NCI-H2196 treated with DMSO at 0.1 percent for 48 hours (cell line): Measurements from ENCODE around the gene RAB11FIP3.
"Not testable (repeated sequence)": the region's sequence is repeated elsewhere in the genome, so short reads cannot be mapped to it uniquely, and the experiment has no call there.

ENCODE experiments used
- DNase-seq: peaks from one replicate; lab custom pipeline; 2025; ENCODE audit not compliant: unreplicated experiment; lab: John Stamatoyannopoulos, UW

Gene RAB11FIP3

DNA sequence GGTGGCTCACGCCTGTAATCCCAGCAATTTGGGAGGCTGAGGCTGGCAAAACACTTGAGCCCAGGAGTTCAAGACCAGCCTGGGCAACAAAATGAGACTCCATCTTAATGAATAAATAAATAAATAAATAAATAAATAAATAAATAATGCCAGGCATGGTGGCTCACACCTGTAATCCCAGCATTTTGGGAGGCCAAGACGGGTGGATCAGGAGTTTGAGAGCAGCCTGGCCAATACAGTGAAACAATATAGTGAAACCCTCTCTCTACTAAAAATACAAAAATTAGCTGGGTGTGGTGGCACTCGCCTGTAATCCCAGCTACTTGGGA, 10.3 kb upstream of the RAB11FIP3 start:
- DNase-seq, result not testable (repeated sequence)

- not testable (repeated sequence) for DNase-seq
Measured at GRCh38 chr16:422179-422578, 3.3 kb upstream of the RAB11FIP3 start.

DNA sequence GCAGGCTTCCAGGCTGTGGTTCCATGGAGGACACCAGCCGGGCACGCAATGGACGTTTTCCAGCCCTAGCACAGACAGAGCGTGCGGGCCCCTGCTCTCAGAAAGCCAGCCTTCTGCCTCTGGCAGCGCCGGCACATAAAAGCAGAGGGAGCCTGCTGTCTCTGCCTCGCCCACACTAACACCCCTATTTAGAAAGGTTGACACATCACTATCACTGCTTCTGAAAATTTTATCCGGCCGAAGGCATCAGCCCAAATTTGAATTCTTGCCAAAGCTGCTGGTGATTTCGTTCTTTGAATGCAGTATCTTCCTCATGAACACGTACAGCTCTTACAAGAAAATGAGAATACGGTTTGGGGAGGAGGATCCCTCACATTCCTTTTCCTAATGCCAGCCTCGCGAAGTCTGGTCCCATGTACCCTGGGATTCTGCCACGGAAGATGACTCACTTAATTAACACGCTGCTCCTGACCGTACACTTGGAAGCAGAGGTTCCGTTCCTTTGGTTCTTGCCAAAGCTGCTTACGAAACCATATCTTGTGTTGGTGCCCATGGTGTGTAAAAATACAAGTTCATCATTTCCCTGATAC, 1.3 kb upstream of the RAB11FIP3 start:
- no peak for DNase-seq

- no peak for DNase-seq
Measured at GRCh38 chr16:424623-425081, 797 bp upstream of the RAB11FIP3 start.

GRCh38 chr16:425740-426114, 278 bp downstream of the RAB11FIP3 start:
- no peak for DNase-seq

- DNase-seq, result no peak
Measured at GRCh38 chr16:426115-426905, 861 bp downstream of the RAB11FIP3 start.

DNA sequence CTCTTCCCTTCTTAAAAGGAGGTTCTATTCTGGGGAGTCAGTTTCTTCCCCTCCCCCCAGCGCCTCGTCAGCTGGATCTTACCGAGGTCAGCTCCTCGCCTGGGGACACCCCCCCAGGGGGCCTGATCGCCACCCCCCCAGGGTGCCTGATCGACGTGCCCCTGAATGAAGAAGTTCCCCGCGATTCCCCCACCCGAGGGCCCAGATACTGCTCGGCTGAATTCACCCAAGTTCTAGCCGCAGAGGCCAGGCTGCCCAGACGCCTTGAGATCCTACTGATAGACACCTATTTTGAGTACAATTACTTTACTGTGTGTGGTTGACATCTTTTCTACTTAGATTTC, 1.4 kb downstream of the RAB11FIP3 start:
- no peak for DNase-seq

- DNase-seq, result no peak
Measured at GRCh38 chr16:427250-427649, 1.8 kb downstream of the RAB11FIP3 start.

DNA sequence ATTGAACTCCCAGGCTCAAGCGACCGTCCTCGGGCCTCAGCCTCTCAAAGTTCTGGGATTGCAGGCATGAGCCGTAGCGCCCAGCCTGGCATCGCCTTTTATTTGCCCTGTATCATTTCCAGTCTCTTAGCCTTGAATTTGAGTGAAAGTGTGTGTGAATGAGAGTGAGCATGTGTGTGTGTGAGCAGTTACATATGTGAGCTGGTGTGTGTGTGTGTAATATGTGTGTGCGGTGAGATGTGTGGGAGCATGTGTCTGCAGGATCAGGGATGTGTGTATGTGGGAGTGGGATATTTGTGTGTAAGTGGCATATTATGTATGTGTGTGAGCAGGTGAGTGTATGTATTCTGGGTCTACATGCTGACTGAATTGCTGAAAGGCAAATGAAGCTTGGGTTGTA, 5.5 kb downstream of the RAB11FIP3 start:
- no peak for DNase-seq

- peak; percentile 56 for DNase-seq
Measured at GRCh38 chr16:440627-441026, 15.2 kb downstream of the RAB11FIP3 start.

GRCh38 chr16:441447-441846, 16.0 kb downstream of the RAB11FIP3 start:
- no peak for DNase-seq

DNA sequence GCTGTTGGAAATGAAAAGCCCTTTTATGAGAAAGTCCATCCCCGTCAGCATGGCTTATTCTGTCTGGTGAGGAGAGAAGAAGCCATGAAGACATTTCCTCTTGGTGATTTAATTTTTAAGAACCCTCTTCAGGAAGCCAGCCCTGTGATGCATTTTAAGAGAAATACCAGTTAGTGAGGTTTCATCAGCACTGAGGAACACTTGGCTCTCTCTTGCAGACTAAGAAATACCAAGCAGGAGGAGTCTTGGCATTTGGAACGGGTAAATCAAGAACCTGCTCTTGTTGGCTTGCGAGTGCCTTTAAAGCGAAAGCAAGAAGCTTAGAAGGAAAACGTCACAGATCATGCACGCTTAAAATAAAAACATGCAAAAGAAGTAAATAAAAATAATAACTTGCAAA, 17.5 kb downstream of the RAB11FIP3 start:
- DNase-seq, result no peak

GRCh38 chr16:444027-444426, 18.6 kb downstream of the RAB11FIP3 start:
- DNase-seq, result no peak

- DNase-seq, result no peak
Measured at GRCh38 chr16:445566-445965, 20.1 kb downstream of the RAB11FIP3 start.

GRCh38 chr16:450385-450784, 24.9 kb downstream of the RAB11FIP3 start:
- DNase-seq, result no peak

- peak; percentile 91 for DNase-seq
Measured at GRCh38 chr16:450785-451512, 25.5 kb downstream of the RAB11FIP3 start.

GRCh38 chr16:454397-454940, 29.0 kb downstream of the RAB11FIP3 start:
- DNase-seq, result no peak

- DNase-seq, result no peak
Measured at GRCh38 chr16:455453-455852, 30.0 kb downstream of the RAB11FIP3 start.

DNA sequence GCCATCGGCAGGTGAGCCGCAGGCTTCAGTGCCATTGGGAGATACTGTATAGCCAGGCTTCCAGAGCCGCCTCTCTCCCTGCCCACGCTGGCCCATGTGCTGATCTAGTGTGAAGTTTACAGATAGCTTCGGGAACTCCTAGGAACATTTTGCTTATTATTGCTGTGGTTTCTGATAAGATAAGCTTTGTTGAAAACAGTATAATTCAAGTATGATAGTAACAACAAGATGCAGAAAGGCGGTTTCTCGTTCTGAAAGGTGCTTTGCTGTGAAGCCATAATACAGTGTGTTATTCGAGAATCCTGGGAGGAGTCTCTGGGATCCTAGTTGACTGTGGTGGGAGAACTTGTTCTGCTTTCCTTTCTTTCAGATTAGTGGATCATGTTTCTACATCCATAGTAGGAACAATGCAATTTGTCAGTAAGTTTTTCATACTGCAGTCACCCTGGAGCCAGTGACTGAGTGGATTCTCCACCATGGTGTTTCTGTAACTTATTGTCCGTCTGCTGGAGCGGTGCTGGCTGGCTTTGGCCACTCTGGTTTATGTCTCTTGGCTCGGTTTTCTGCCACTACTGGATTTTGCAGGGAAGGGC, 31.5 kb downstream of the RAB11FIP3 start:
- peak; percentile 83 for DNase-seq

GRCh38 chr16:457732-458400, 32.4 kb downstream of the RAB11FIP3 start:
- DNase-seq, result no peak

DNA sequence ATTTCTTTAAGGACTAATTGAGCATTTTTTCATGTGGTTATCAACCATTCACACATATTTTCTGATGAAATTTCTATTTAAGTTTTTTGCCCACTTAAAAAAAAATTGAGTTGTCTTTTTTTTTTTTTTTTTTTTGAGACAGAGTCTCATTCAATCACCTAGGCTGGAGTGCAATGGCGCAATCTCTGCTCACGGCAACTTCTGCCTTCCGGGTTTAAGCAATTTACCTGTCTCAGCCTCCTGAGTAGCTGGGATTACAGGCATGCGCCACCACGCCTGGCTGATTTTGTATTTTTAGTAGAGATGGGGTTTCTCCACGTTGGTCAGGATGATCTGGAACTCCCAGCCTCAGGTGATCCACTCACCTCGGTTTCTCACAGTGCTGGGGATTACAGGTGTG, 34.3 kb downstream of the RAB11FIP3 start:
- DNase-seq, result no peak
